Aortic smooth muscle cell (primary cell): ENCODE measurements around the gene VANGL1. TPM values are rescaled to one million over a fixed set of nuclear protein-coding genes. Genes with fewer than 3 reads are reported as not detected.

Source experiments
- total RNA-seq: library from RNA; depleted of rRNA; stranded (reverse); fragments of >200 nt; gene quantifications from 2 replicates; pipeline ENCODE4 v1.2.3, GENCODE V29; 2014

Gene VANGL1
- total RNA-seq: 6.9 and 9.9 TPM in 2 replicates

GRCh38 chr1:115641762-115642167, at the start of gene VANGL1:
Gene VANGL1, plus strand, starts transcription at chr1:115641970. Its CDS starts 9,444 bp downstream, at chr1:115651414.

Other genes starting within 250 kb of the VANGL1 start
- not detected in 2 replicates for gene CASQ2, start 126.7 kb downstream of the VANGL1 start, total RNA-seq
- gene NHLH2, start 199.2 kb downstream of the VANGL1 start, total RNA-seq: not detected in 2 replicates